GM12873 (cell line): ENCODE measurements around the gene KCNT2.

Experiments
- CTCF ChIP-seq: IDR thresholded peaks from 2 replicates; pipeline ENCODE4 v1.5.1; 2012; ENCODE audit warnings: low read depth, mild to moderate bottlenecking, moderate library complexity, low read length, control low read depth; ENCODE audit not compliant: insufficient read depth; ENCODE audit errors: missing control alignments

The KCNT2 gene

DNA sequence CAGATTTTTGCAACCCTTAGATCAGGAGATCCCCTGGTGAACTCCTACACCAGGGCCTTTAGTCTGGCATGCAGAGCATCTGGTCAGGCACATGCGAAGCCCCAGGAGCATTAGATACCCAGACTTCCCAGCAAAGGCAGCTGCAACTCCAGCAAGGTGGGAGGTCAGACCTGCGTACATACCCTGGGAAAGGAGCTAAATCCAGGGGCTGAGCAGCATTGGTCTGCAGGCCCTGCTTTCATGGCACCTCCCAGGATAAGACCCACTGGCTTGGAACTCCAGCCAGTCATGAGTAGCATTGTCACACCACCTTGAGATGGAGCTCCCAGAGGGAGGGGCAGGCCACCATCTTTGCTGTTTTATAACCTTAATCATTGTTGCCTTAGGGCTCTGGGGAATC is 92.3 kb downstream of the KCNT2 start:
- no peak for TF ChIP-seq CTCF

DNA sequence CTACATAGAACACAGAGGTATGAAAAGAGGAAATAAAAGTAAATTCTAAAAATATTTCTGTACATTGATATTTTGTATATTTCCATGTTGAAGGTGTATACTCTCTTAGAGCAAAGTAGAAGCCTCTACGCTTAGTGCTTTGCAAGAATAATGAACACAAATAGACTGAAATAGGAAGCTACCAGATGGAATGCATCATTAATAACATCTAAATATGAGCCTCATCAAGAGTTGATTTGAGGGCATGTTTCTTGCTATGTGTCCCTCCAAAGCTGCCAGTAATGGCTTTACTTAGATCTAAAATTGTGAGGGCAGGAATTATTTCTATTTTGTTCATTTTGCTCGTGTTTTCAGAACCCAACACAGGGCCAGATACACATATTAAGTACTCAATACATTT is 94.4 kb downstream of the KCNT2 start:
- no peak for TF ChIP-seq CTCF

DNA sequence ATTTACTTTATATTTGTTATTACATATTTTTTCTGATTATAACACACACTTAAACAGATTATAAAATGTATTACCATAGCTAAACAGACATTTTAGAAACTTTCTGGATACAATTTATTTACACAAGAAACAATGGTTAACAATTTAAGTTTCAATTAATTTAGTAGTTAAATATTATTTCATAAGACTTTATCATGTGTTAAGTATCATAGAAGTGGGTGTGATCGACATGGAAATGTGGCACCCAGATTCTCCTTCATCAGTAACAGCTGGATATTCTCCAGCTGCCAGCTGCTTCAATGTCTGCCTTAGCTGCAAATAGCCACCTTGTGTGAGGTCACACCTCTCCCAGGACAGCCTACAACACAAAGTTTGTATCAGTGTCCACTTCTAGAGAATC is 97.8 kb downstream of the KCNT2 start:
- TF ChIP-seq CTCF: no peak

DNA sequence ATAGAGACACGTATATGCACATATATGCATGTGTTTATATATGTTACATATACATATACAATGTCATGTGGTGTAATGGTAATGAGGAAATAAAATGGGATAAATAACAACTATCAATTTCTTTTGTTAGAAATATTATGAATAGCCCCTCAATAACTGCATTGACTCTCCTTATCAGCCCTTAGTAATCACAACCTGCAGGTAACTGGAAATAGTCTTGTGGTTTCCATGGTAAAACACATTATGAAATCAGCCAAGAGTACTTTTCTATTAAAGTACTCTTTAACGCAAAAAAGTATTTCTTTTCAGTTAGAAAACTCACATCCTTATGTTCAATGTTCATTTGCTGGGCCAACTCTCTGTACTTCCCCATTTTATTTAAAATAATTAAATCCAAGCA is 105.8 kb downstream of the KCNT2 start:
- no peak for TF ChIP-seq CTCF

- TF ChIP-seq CTCF: no peak
These were observed 106.3 kb downstream of the KCNT2 start for GRCh38 chr1:196501760-196502428.

GRCh38 chr1:196497817-196498216 is 110.4 kb downstream of the KCNT2 start:
- no peak for TF ChIP-seq CTCF

GRCh38 chr1:196494766-196495165 is 113.5 kb downstream of the KCNT2 start:
- no peak for TF ChIP-seq CTCF
